ENCODE results near the gene UBR7. TPM values are rescaled to one million over a fixed set of nuclear protein-coding genes. Genes with fewer than 3 reads are reported as not detected.
"Not testable (repeated sequence)": the region's sequence is repeated elsewhere in the genome, so short reads cannot be mapped to it uniquely, and the experiment has no call there.

The UBR7 gene, protein sequence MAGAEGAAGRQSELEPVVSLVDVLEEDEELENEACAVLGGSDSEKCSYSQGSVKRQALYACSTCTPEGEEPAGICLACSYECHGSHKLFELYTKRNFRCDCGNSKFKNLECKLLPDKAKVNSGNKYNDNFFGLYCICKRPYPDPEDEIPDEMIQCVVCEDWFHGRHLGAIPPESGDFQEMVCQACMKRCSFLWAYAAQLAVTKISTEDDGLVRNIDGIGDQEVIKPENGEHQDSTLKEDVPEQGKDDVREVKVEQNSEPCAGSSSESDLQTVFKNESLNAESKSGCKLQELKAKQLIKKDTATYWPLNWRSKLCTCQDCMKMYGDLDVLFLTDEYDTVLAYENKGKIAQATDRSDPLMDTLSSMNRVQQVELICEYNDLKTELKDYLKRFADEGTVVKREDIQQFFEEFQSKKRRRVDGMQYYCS
- 10 to 100 TPM; 35.4 to 75.8 TPM for total RNA-seq

DNA sequence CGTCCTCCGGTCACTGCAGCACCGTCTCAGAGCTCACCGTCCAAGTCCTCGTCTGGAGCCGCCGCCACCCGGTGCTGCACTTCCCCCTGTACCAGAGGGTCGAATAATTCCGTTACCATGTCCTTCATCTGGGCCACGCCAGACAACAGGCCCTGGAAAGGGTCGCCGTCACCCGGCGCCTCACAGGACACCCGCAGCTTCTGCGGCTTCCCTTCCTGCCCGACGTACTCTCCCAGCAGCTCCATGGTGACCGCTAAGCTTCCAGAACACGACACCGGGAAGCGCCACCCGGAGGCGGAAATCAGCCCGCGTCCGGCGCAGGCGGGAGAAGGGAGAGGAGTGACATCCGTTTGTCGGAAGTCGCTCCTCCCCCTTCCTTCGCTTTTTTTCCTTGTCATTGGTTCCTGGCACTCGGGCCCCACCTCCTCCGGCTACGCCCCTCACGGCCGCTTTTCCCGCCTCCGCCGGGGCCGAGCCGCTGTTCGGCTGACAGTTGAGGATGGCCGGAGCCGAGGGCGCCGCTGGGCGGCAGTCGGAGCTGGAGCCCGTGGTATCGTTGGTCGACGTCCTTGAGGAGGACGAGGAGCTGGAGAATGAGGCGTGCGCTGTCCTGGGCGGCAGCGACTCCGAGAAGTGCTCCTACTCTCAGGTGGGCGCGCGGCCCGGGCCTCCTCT is at the start of gene UBR7, which contains the start of gene GON7:
TSS of gene UBR7 (plus strand) at position 464 of the 675 bp plus-strand sequence. CDS start at position 500, 36 bp downstream.
TSS of gene GON7 (minus strand) at position 273 of the 675 bp plus-strand sequence. CDS start at position 245, 28 bp downstream.
- ATAC-seq (peak; percentile 89 to 96), DNase-seq (ENCODE audit: low spot score in 2 of 2) (peak; percentile 87 to 95)
- peak within 1 kb of the TSS; percentile 90 to 92 for H3K27ac Mint-ChIP-seq
- peaks cover 8 to 26% of the 10 kb centered on the region in 2 donors for H3K36me3 Mint-ChIP-seq
- no peaks in the 10 kb centered on the region for H3K9me3 Mint-ChIP-seq

DNA sequence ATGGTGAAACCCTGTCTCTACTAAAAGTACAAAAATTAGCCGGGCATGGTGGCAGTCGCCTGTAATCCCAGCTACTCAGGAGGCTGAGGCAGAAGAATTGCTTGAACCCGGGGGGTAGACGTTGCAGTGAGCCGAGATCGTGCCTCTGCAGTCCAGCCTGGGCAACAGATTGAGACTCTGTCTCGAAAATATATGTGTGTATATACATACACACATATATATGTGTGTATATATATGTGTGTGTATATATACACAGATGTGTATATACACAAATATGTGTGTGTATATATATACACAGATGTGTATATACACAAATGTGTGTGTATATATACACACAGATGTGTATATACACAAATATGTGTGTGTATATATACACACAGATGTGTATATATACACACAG is 48.7 kb upstream of the UBR7 start:
- peak; percentile 35 to 42 for ATAC-seq
- not testable (repeated sequence) for H3K36me3 Mint-ChIP-seq; H3K9me3 Mint-ChIP-seq; H3K27ac Mint-ChIP-seq; DNase-seq (ENCODE audit: low spot score in 2 of 2)

DNA sequence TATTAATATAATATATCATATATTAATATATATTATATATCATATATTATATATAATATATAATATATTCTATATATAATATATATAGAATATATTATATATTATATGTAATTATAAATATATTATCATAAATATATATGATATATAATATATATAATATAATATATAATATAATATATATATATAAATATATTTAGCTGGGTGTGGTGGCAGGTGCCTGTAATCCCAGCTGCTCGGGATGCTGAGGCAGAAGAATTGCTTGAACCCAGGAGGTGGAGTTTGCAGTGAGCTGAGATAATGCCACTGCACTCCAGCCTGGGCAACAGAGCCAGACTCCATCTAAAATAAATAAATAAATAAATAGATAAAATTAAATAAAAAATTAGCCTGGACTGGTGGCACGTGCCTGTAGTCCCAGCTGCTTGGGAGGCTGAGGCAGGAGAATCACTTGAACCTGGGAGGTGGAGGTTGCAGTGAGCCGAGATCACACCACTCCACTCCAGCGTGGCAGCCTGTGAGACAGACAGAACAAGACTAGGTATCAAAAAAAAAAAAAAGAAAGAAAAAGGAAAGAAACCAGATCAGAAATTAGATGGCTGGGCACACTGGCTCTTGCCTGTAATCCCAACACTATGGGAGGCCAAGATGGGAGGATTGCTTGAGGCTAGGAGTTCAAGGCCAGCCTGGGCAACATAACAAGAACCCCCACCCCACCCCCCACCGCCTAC is 47.3 kb upstream of the UBR7 start:
- H3K9me3 Mint-ChIP-seq; DNase-seq (ENCODE audit: low spot score in 2 of 2); H3K36me3 Mint-ChIP-seq; H3K27ac Mint-ChIP-seq: not testable (repeated sequence)
- ATAC-seq, result peak; percentile 65 to 67

DNA sequence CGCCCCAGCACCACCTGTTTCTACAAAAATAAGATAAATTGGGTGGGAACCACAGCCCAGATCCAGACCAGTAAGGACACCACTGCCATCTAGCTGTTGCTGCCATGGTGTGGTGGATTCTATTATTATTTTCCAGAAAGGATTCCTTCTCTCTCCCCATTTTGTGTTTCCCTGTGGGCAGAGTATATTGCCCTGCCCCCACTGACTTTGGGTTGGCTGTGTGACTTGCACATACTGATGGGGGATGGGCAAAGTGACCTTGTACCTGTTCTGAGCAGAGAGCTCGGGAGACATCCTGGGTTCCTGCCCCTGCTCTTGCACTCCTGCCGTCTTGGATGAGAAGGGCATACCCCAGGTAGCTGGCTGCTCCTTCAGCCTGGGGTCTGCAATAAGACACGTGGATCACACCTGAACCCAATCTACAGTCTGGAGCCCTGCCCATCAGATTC is 46.7 kb upstream of the UBR7 start:
- H3K9me3 Mint-ChIP-seq, result no peaks in the 10 kb centered on the region
- DNase-seq (ENCODE audit: low spot score in 2 of 2), result no peak

DNA sequence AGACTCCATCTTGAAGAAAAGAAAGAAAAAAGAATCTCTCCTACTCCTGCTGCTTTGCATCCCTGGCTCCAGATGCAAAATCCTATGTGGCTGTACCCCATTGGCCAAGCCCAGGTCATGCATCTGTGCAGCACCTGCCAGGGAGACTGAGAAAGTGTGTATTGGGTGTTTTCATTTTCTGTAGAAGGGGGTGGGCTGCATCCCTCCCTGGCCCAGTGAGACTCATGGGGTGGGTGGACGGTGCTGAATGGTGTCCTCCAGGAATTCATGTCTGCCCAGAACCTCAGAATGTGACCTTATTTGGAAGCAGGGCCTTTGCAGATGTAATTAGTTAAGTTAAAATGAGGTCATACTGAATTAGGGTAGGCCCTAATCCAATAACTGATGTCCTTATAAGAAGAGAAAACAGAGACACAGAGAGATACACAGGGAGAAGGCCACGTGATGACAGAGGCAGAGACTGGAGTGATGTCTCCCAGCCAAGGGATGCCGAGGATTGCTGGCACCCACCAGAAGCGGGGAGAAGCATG is 45.6 kb upstream of the UBR7 start:
- Mint-ChIP-seq H3K9me3 (no peaks in the 10 kb centered on the region), H3K36me3 (no peaks in the 10 kb centered on the region), H3K27ac (no peak overlapping the region)
- no peak for ATAC-seq
- DNase-seq (ENCODE audit: low spot score in 2 of 2), result no peak

More for the DNA sequence above, 46.7 kb upstream of the UBR7 start:
- peak; percentile 68 to 69 for ATAC-seq
- H3K36me3 Mint-ChIP-seq, result no peaks in the 10 kb centered on the region
- no peak overlapping the region for H3K27ac Mint-ChIP-seq

DNA sequence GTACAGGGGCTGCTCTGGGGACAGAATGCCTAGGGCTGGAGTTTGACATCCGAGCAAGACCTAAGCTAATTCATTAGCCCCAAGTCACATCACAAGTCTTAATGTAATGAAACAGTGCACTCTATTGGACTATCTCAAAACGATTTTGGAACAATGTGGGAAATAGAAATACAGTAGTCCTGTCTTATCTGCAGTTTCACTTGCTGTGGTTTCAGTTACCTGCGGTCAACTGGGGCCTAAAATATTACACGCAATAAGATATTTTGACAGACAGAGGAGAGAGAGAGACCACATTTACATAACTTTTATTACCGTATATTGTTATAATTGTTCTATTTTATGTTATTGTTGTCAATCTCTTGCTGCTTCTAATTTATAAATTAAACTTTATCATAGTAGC is 43.5 kb upstream of the UBR7 start:
- Mint-ChIP-seq H3K27ac (no peak overlapping the region), H3K9me3 (no peaks in the 10 kb centered on the region), H3K36me3 (no peaks in the 10 kb centered on the region)
- DNase-seq (ENCODE audit: low spot score in 2 of 2), result no peak
- no peak for ATAC-seq

DNA sequence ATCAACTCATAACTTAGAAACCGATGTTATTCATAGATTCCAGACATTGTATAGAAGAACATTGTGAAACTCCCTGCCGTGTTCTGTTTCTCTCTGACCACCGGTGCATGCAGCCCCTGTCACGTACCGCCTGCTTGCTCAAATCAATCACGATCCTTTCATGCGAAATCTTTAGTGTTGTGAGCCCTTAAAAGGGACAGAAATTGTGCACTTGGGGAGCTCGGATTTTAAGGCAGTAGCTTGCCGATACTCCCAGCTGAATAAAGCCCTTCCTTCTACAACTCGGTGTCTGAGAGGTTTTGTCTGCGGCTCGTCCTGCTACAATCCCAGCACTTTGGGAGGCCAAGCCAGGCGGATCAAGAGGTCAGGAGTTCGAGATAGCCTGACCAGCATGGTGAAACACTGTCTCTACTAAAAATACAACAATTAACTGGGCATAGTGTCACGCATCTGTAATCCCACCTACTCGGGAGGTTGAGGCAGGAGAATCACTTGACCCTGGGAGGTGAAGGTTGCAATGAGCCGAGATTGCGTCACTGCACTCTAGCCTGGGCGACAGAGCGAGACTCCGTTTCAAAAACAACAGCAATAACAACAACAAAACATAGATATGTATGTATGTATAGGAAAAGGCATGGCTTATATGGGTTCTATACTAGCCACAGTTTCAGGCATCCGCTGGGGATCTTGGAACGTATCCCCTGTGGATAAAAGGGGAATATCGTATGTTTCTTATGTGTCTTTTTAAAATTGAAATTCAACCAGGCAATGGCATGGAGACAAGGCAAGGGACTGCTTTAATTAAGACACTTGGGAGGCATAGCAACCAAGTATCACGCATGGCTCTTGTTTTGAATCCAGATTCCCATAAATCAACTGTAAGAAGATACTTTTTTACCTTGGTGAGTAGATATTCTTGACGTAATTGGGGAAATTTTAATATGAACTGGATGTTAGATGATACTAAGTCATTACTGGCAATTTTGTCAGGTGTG is 41.5 kb upstream of the UBR7 start:
- not testable (repeated sequence) for DNase-seq (ENCODE audit: low spot score in 2 of 2); ATAC-seq; H3K9me3 Mint-ChIP-seq; H3K36me3 Mint-ChIP-seq; H3K27ac Mint-ChIP-seq

DNA sequence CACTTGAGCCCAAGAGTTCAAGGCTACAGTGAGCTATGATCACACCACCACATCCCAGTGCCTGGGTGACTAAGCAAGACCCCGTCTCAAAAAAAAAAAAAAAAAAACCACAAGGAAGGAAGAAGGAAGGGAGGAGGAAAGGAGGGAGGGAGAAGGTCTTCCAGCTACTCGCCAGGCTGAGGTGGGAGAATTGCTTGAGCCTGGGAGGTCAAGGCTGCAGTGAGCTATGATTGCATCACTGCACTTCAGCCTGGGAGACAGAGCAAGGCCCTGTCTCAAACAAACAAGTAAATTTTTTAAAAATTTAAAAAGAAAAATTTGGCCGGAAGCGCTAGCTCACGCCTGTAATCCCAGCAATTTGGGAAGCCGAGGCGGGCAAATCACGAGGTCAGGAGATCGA is 38.4 kb upstream of the UBR7 start:
- H3K27ac Mint-ChIP-seq; H3K36me3 Mint-ChIP-seq; DNase-seq (ENCODE audit: low spot score in 2 of 2); H3K9me3 Mint-ChIP-seq; ATAC-seq: not testable (repeated sequence)

DNA sequence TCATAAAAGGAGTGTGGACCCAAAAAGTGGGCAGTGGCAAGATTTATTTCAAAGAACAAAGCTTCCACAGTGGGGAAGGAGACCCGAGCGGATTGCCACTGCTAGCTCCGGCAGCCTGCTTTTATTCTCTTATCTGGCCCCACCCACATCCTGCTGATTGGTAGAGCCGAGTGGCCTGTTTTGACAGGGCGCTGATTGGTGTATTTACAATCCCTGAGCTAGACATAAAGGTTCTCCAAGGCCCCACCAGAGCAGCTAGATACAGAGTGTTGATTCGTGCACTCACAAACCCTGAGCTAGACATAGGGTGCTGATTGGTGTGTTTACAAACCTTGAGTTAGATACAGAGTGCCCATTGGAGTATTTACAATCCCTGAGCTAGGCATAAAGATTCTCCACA is 37.4 kb upstream of the UBR7 start:
- H3K36me3 Mint-ChIP-seq; ATAC-seq; H3K9me3 Mint-ChIP-seq; H3K27ac Mint-ChIP-seq; DNase-seq (ENCODE audit: low spot score in 2 of 2): not testable (repeated sequence)

DNA sequence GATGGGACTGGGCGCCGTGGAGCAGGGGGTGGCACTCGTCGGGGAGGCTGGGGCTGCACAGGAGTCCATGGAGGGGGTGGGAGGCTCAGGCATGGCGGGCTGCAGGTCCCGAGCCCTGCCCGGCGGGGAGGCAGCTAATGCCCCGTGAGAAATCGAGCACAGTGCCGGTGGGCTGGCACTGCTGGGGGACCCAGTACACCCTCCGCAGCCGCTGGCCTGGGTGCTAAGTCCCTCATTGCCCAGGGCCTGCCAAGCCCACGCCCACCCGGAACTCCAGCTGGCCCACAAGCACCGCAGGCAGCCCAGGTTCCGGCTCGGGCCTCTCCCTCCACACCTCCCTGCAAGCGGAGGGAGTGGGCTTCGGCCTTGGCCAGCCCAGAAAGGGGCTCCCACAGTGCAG is 36.9 kb upstream of the UBR7 start:
- ATAC-seq; DNase-seq (ENCODE audit: low spot score in 2 of 2); H3K9me3 Mint-ChIP-seq; H3K27ac Mint-ChIP-seq; H3K36me3 Mint-ChIP-seq: not testable (repeated sequence)

DNA sequence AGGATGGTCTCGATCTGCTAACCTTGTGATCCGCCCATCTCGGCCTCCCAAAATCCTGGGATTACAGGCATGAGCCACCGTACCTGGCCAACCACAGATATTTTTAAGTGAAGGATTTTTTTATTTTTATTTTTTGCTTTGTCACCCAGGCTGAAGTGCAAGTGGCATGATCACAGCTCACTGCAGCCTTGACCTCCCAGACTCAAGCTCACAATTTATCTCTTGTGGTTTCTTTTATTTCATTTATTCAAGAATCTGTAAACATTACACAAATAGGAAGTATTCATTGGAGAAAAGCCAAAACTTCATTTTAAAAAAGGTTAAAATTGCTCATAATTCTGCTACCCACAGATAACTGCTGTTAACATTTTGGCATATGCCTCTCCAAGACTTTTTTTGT is 35.7 kb upstream of the UBR7 start:
- Mint-ChIP-seq H3K36me3 (no peaks in the 10 kb centered on the region), H3K27ac (no peak overlapping the region), H3K9me3 (no peaks in the 10 kb centered on the region)
- ATAC-seq (no peak), DNase-seq (ENCODE audit: low spot score in 2 of 2) (no peak)

DNA sequence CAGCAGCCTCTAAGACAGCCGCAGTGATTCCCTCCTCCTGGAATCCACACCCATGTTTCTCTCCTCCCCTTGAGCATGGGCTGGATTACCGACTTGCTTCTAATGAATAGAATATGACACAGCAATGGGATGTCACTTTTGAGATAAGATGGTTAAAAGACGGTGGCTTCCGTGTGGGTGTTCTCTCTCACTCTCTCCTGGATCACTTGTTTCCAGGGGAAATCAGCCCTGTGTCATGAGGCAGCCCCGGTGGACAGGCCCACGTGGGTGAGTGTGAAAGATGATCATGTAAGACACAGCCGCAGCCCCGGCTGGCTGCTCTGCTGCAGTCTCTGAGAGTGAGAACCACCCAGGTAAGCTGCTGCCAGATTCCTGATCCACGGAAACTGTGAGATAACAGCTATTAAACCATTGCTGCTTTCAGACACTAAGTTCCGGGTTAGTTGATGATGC is 33.1 kb upstream of the UBR7 start:
- Mint-ChIP-seq H3K36me3 (no peaks in the 10 kb centered on the region), H3K27ac (no peak overlapping the region), H3K9me3 (no peaks in the 10 kb centered on the region)
- DNase-seq (ENCODE audit: low spot score in 2 of 2), result no peak
- no peak for ATAC-seq

DNA sequence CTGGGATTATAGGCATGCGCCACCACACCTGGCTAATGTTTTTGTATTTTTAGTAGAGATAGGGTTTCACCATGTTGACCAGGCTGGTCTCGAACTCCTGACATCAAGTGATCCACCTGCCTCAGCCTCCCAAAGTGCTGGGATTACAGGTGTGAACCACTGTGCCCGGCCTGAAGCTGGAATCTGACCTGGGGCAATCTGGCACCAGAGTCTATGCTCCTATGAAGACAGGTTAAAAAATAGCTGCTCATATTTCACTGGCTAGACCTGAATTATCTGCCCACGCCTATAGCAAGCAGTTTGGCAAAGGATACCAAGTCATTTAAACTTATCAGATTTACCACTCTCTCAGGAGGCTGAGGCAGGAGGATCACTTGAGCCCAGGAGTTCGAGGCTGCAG is 32.3 kb upstream of the UBR7 start:
- H3K9me3 Mint-ChIP-seq, H3K27ac Mint-ChIP-seq, H3K36me3 Mint-ChIP-seq: not testable (repeated sequence)

DNA sequence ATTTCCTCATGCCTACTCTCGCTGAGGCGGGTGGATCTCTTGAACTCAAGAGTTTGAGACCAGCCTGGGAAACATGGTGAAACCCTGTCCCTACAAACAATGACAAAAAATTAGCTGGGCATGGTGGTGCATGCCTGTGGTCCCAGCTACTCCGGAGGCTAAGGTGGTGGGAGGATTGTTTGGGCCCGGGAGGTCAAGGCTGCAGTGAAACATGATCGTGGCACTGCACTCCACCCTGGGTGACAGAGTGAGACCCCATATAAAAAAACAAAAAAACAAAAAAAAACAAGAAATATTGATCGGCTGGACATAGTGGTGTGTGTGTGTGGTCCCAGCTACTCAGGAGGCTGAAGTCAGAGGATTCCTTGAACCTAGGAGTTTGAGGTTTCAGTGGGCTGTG is 31.6 kb upstream of the UBR7 start:
- Mint-ChIP-seq H3K36me3 (no peaks in the 10 kb centered on the region), H3K27ac (no peak overlapping the region), H3K9me3 (no peaks in the 10 kb centered on the region)
- DNase-seq (ENCODE audit: low spot score in 2 of 2) (no peak), ATAC-seq (no peak)

More for the DNA sequence above, 32.3 kb upstream of the UBR7 start:
- ATAC-seq; DNase-seq (ENCODE audit: low spot score in 2 of 2): not testable (repeated sequence)

DNA sequence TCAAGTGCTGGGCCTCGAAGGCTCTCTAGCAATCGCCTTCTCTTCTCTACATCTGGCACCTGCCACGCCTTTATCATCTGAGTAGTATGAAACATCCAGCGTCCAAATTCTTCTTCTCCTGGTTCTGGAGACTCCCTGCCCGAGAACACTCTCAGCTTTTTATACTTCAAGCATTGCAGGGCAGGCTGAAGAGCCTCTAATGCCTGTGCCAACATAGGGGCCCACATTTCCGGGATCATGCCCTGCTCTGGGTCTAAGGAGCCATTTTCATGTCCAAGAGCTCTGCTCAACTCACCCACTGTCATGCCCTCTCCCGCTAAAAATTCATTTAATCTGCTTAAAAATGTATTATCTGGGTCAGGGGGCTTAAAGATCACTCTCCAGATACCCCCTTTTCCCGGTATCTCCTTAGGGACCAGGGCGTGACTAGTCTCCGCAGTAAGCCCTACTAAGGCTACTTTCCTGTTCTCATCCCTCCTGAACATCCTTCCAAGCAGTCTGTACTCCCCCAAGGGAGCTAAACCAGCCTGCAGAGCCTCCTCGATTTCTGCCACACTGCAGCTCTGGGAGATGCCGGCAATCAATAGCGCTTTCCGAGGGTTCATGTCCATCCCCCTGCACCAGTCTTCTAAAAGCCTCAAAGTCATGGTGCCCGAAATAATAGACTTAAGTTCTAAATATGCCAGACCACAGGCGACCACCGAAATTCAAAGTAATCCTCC is 23.3 kb upstream of the UBR7 start:
- peaks cover 18 to 19% of the 10 kb centered on the region in 2 donors for H3K36me3 Mint-ChIP-seq
- peak overlapping the region; percentile 90 to 97 for H3K27ac Mint-ChIP-seq
- ATAC-seq (no peak), DNase-seq (ENCODE audit: low spot score in 2 of 2) (no peak)
- H3K9me3 Mint-ChIP-seq, result no peaks in the 10 kb centered on the region
